K562 (cell line): ENCODE measurements around the gene LOXL3. TPM values are rescaled to one million over a fixed set of nuclear protein-coding genes. Genes with fewer than 3 reads are reported as not detected.

Experiments
- ATAC-seq: fragments of 200-7000 bp; cut with Tn5 transposase; 3 replicates; pipeline ENCODE4 v1.9.1; 2020; ENCODE audit warnings: moderate library complexity
- BruUV-seq: library from RNA; stranded (reverse); fragments of 400-500 nt; replicated peaks from 2 replicates; lab custom pipeline; 2021; lab: Mats Ljungman, UMichigan
- CTCF ChIA-PET: fragments of 300-600 bp; formaldehyde crosslinking; extraction: SDS; loops from one replicate; lab custom pipeline; 2021; ENCODE audit warnings: low intra/inter-chr PET ratio; lab: Yijun Ruan, JAX
- POLR2A ChIA-PET: fragments of 300-600, 350-650 bp; sonication (Branson Sonifier 250); formaldehyde crosslinking; extraction: SDS; loops from one replicate; lab custom pipeline; 2021; ENCODE audit warnings: antibody characterized with exemption, inconsistent platforms; lab: Yijun Ruan, JAX
- DNase-seq, 4 experiments: peaks; one replicate each; pipeline versions ENCODE4 v3.0.0 to v3.0.0-alpha.2; 2011 to 2018; ENCODE audit warnings: low spot score in 3 of 4, mixed read lengths in 3 of 4; ENCODE audit errors: extremely low read depth in 1 of 4
- FAIRE-seq: peaks from 2 replicates; lab custom pipeline; 2011; peaks lifted over from hg19 to GRCh38; lab: Jason Lieb, UNC
- H2AFZ ChIP-seq: 2 replicates; pipeline ENCODE4 v1.6.0; 2011; ENCODE audit warnings: low read depth, low read length, control low read depth, inconsistent platforms
- H3K27ac ChIP-seq: fragments of 200-600 bp; 3 replicates; pipeline ENCODE4 v1.8.0; 2011; ENCODE audit warnings: low read depth, mild to moderate bottlenecking, control low read depth, inconsistent platforms, low read length, moderate library complexity, mixed read lengths; ENCODE audit errors: extremely low read depth
- H3K27me3 ChIP-seq, 2 experiments: fragments of 300-600 bp in 1 of 2; 2 replicates in 1 of 2; 3 replicates in 1 of 2; pipeline versions ENCODE4 v1.6.0 to v1.8.0; 2011; ENCODE audit warnings: inconsistent platforms in 2 of 2, low read length in 2 of 2, mild to moderate bottlenecking in 1 of 2, mixed read lengths in 1 of 2, moderate library complexity in 1 of 2; ENCODE audit not compliant: control insufficient read depth in 2 of 2, insufficient read depth in 2 of 2
- H3K36me3 ChIP-seq: fragments of 300-600 bp; 3 replicates; pipeline ENCODE4 v1.8.0; 2011; ENCODE audit warnings: mild to moderate bottlenecking, low read length, inconsistent platforms; ENCODE audit not compliant: control insufficient read depth, insufficient read depth
- H3K4me1 ChIP-seq, 2 experiments: fragments of 200-600 bp in 1 of 2; replicated peaks in 1 of 2; 2 replicates in 1 of 2; 3 replicates in 1 of 2; pipeline versions ENCODE4 v1.5.1 to v1.8.0; 2011; ENCODE audit warnings: inconsistent platforms in 2 of 2, low read length in 2 of 2, mild to moderate bottlenecking in 1 of 2, mixed read lengths in 1 of 2, moderate library complexity in 1 of 2; ENCODE audit not compliant: control insufficient read depth in 2 of 2, insufficient read depth in 2 of 2
- H3K4me2 ChIP-seq: 2 replicates; pipeline ENCODE4 v1.6.1; 2011; ENCODE audit warnings: low read length, control low read depth, inconsistent platforms, mixed read lengths; ENCODE audit not compliant: insufficient read depth
- H3K4me3 ChIP-seq: fragments of 200-600 bp; sonication (generic), shearing (Covaris generic); 2 replicates; pipeline ENCODE4 v1.5.1; 2016; ENCODE audit warnings: control low read depth, inconsistent platforms
- H3K79me2 ChIP-seq: fragments of 200-600 bp; 3 replicates; pipeline ENCODE4 v1.8.0; 2011; ENCODE audit warnings: low read length, inconsistent platforms; ENCODE audit not compliant: control insufficient read depth, insufficient read depth
- H3K9ac ChIP-seq, 2 experiments: 2 replicates each; pipeline versions ENCODE4 v1.6.0 to v1.6.1; 2011; ENCODE audit warnings: low read depth in 2 of 2, low read length in 2 of 2, control low read depth in 1 of 2, inconsistent platforms in 1 of 2, mild to moderate bottlenecking in 1 of 2, mixed read lengths in 1 of 2; ENCODE audit not compliant: insufficient read depth in 1 of 2
- H3K9me1 ChIP-seq: one replicate; pipeline ENCODE4 v1.6.0; 2011; ENCODE audit warnings: inconsistent platforms, mild to moderate bottlenecking, low read length, moderate library complexity; ENCODE audit not compliant: control insufficient read depth, insufficient read depth
- H3K9me3 ChIP-seq: replicated peaks from 2 replicates; pipeline ENCODE4 v1.5.1; 2011; ENCODE audit warnings: low read depth, low read length, inconsistent platforms; ENCODE audit not compliant: control insufficient read depth, insufficient read depth
- H4K20me1 ChIP-seq: replicated peaks from 2 replicates; pipeline ENCODE4 v1.6.1; 2011; ENCODE audit warnings: low read length, inconsistent platforms, mixed read lengths; ENCODE audit not compliant: control insufficient read depth, insufficient read depth
- C11orf30 ChIP-seq: fragments of 450-650 bp; IDR thresholded peaks from 2 replicates; pipeline ENCODE4 v1.6.1; 2016; ENCODE audit warnings: low read depth, mild to moderate bottlenecking
- FOSL1 ChIP-seq: fragments of 200-800 bp; sonication (Bioruptor generic); conservative IDR thresholded peaks from 2 replicates; pipeline ENCODE4 v1.6.1; 2016; ENCODE audit warnings: missing genetic modification characterization, missing compliant biosample characterization
- HDAC2 ChIP-seq: fragments of 450-650 bp; IDR thresholded peaks from 2 replicates; pipeline ENCODE4 v1.6.1; 2016; ENCODE audit warnings: mild to moderate bottlenecking
- HMG20A ChIP-seq: fragments of 450-650 bp; formaldehyde crosslinking; conservative IDR thresholded peaks from 2 replicates; pipeline ENCODE4 v1.4.0; 2020; ENCODE audit warnings: mild to moderate bottlenecking, mixed read lengths
- RFX1 ChIP-seq: fragments of 450-650 bp; IDR thresholded peaks from 2 replicates; pipeline ENCODE4 v1.6.1; 2016; ENCODE audit warnings: mild to moderate bottlenecking, moderate library complexity
- ZNF316 ChIP-seq: fragments of 450-650 bp; IDR thresholded peaks from 2 replicates; pipeline ENCODE4 v1.6.1; 2016
- ZNF347 ChIP-seq: fragments of 450-650 bp; formaldehyde crosslinking; IDR thresholded peaks from 2 replicates; pipeline ENCODE4 v1.4.0; 2020; ENCODE audit warnings: low read depth, mild to moderate bottlenecking, moderate library complexity
- WGBS: fragments of 100-300 bp; shearing (Covaris generic); methylation state at CpG from one replicate; pipeline ENCODE4 v1.1.6; 2016; ENCODE audit warnings: low coverage, mixed read lengths; ENCODE audit not compliant: insufficient coverage; ENCODE audit errors: missing lambda C conversion rate; 5-methylcytosine and 5-hydroxymethylcytosine counted together
- in situ Hi-C: fragments of 300-500 bp; cut with MboI; formaldehyde crosslinking; loops from 4 replicates; pipeline ENCODE4 v1.15.0; 2018; ENCODE audit warnings: inconsistent platforms, mixed read lengths
- intact Hi-C: fragments of 100-400 bp; cut with micrococcal nuclease; formaldehyde crosslinking; loops from 2 replicates; pipeline ENCODE4 v1.14.2; 2022
- polyA plus RNA-seq, 8 experiments: library from polyadenylated mRNA; depleted of rRNA in 4 of 8; stranded (reverse) in 5 of 8; unstranded in 3 of 8; fragments of >200 nt; fragmentation: Nextera tagmentation in 2 of 8; fragmentation: Illumina TruSeq in 1 of 8; extraction: Ambion mirVana in 2 of 8; extraction: Trizol in 1 of 8; gene quantifications; 2 replicates each; pipeline versions ENCODE4 v1.2.1 to v1.2.3, GENCODE V29; 2011 to 2014; ENCODE audit warnings: inconsistent platforms in 1 of 8, missing spikeins in 1 of 8
- total RNA-seq, 7 experiments: library from RNA; depleted of rRNA in 6 of 7; stranded (reverse); fragments of >200 nt in 6 of 7; fragmentation: Illumina TruSeq in 2 of 7; extraction: Trizol in 2 of 7; gene quantifications; 2 replicates each; pipeline versions ENCODE4 v1.2.1 to v1.2.3, GENCODE V29; 2011 to 2021; ENCODE audit warnings: low replicate concordance in 1 of 7

The LOXL3 gene
- total and polyA plus RNA-seq, 9 of the 15 experiments (the other 6 are each of a cell fraction or from before 2014, with no cell fraction given) = 0.22 to 0.99 (median 0.31) TPM

- ATAC-seq (no peak), FAIRE-seq (no peak), DNase-seq (no peak)
- H3K9me3 ChIP-seq = no peaks in the 10 kb centered on the region
- peak; percentile 84 for TF ChIP-seq ZNF316
- no peak for TF ChIP-seq HDAC2
- TF ChIP-seq C11orf30 = peak; percentile 59; the same call in 1 of the 2 replicates
- in situ Hi-C loops = loop anchor here (10.0 kb wide), 1 partner anchor 332 kb away; no protein-coding TSS in a partner anchor
- WGBS = 0% methylated on average over 1 of the region's 1 CpG
- ChIA-PET POLR2A (no interaction called here), CTCF (interaction anchor here (0.7 kb wide), 1 partner anchor 12 kb away, joined by 4 read pairs; no protein-coding TSS in a partner anchor)
- peaks cover 0 to 6% of the 10 kb centered on the region in 2 experiments; a peak in 3 of 5 replicates for H3K4me1 ChIP-seq
- no TSS peak for BruUV-seq
- H3K9me1 ChIP-seq = no peaks in the 10 kb centered on the region
- H3K9ac ChIP-seq = no peak overlapping the region
- H4K20me1 ChIP-seq = no peaks in the 10 kb centered on the region
- no peak overlapping the region for H3K4me3 ChIP-seq
- no peak overlapping the region for H3K27ac ChIP-seq
- H3K36me3 ChIP-seq = no peaks in the 10 kb centered on the region
- no peak overlapping the region for H3K4me2 ChIP-seq
- intact Hi-C loops = loop anchor here (5.0 kb wide), 1 partner anchor 66 kb away; no protein-coding TSS in a partner anchor
- no peak overlapping the region for H2AFZ ChIP-seq
- no peaks in the 10 kb centered on the region for H3K79me2 ChIP-seq
- peaks cover 0 to 2% of the 10 kb centered on the region in 2 experiments; a peak in 1 of 5 replicates for H3K27me3 ChIP-seq
Observed at GRCh38 chr2:74596584-74596983, 42.8 kb upstream of the LOXL3 start.

GRCh38 chr2:74593826-74594772 is 40.4 kb upstream of the LOXL3 start:
- WGBS = 0% methylated on average over 4 of the region's 4 CpGs
- Histone ChIP-seq H4K20me1 (no peaks in the 10 kb centered on the region), H3K9me3 (no peaks in the 10 kb centered on the region), H3K27me3 (peaks cover 3 to 6% of the 10 kb centered on the region in 2 experiments; a peak in 1 of 5 replicates), H3K36me3 (no peaks in the 10 kb centered on the region), H3K27ac (no peak overlapping the region), H3K4me1 (no peaks in the 10 kb centered on the region), H3K4me2 (no peak overlapping the region), H3K4me3 (no peak overlapping the region), H2AFZ (no peak overlapping the region), H3K9me1 (no peaks in the 10 kb centered on the region), H3K9ac (no peak overlapping the region), H3K79me2 (no peaks in the 10 kb centered on the region)
- in situ Hi-C loops = loop anchor here (10.0 kb wide), 1 partner anchor 329 kb away; no protein-coding TSS in a partner anchor
- no peak for ATAC-seq
- CTCF ChIA-PET = interaction anchor here (0.6 kb wide), 1 partner anchor 830 kb away, joined by 7 read pairs; no protein-coding TSS in a partner anchor
- DNase-seq = no peak
- FAIRE-seq = no peak
- POLR2A ChIA-PET = interaction anchor here (1.0 to 1.2 kb wide), 3 partner anchors 9 to 136 kb away, joined by 4 read pairs; partner anchors contain the start of genes MOGS and WBP1
- TF ChIP-seq HMG20A = no peak
- TF ChIP-seq ZNF347 = no peak
- peak; percentile 42; the same call in 1 of the 2 replicates for TF ChIP-seq FOSL1
- TF ChIP-seq RFX1 = no peak
- intact Hi-C loops = loop anchor here (5.0 kb wide), 1 partner anchor 262 kb away; no protein-coding TSS in a partner anchor
- no TSS peak for BruUV-seq
